ENCODE results near the gene TRMO.

TRMO gene

GRCh38 chr9:97928986-97929604, 6.8 kb upstream of the TRMO start:
- H3K4me1 ChIP-seq (ENCODE audit: control insufficient read depth, insufficient read depth, low read length) = no peaks in the 10 kb centered on the region
- CTCF ChIA-PET = interaction anchor here (1.1 to 1.8 kb wide), 2 partner anchors 25 to 51 kb away, joined by 4 to 5 read pairs; no protein-coding TSS in a partner anchor
- no peaks in the 10 kb centered on the region for H3K36me3 ChIP-seq (ENCODE audit: control insufficient read depth in 2 of 2, insufficient read depth in 1 of 2, low read length in 2 of 2)
- no peak for TF ChIP-seq ZNF768 (tag by site-specific recombination; IDR thresholded peaks at IDR 0.05)
- no peak for TF ChIP-seq BCL6B (tag by site-specific recombination; IDR thresholded peaks at IDR 0.05)
- no peak for TF ChIP-seq PBX3 (CRISPR knock-in tag; IDR thresholded peaks at IDR 0.05)
- no peak for TF ChIP-seq ZNF514 (tag by site-specific recombination; IDR thresholded peaks at IDR 0.05)
- no peak for TF ChIP-seq ZNF488 (tag by site-specific recombination; IDR thresholded peaks at IDR 0.05)
- no peak for TF ChIP-seq ZNF521 (tag by site-specific recombination; IDR thresholded peaks at IDR 0.05)
- TF ChIP-seq ZBTB49 (tag by site-specific recombination; IDR thresholded peaks at IDR 0.05; ENCODE audit: low read depth) = no peak
- TF ChIP-seq MEIS1 (CRISPR knock-in tag; IDR thresholded peaks at IDR 0.05; ENCODE audit: borderline replicate concordance) = no peak
- TF ChIP-seq BCL11B (tag by site-specific recombination; IDR thresholded peaks at IDR 0.05; ENCODE audit: low read depth) = no peak
- no peak for TF ChIP-seq ZNF645 (tag by site-specific recombination; IDR thresholded peaks at IDR 0.05)
- H3K4me3 ChIP-seq (ENCODE audit: low read depth, low read length) = no peak overlapping the region
- no peaks in the 10 kb centered on the region for H3K9me3 ChIP-seq (ENCODE audit: control insufficient read depth, insufficient read depth, low read depth, low read length)
- POLR2A ChIA-PET = no interaction called here
- H3K27ac ChIP-seq (ENCODE audit: extremely low read depth, low read depth, low read length) = no peak overlapping the region

GRCh38 chr9:97925497-97926334, 3.4 kb upstream of the TRMO start:
- Histone ChIP-seq H3K36me3 (ENCODE audit: control insufficient read depth in 2 of 2, insufficient read depth in 1 of 2, low read length in 2 of 2) (no peaks in the 10 kb centered on the region), H3K4me3 (ENCODE audit: low read depth, low read length) (no peak overlapping the region), H3K27ac (ENCODE audit: extremely low read depth, low read depth, low read length) (no peak overlapping the region), H3K4me1 (ENCODE audit: control insufficient read depth, insufficient read depth, low read length) (no peaks in the 10 kb centered on the region), H3K9me3 (ENCODE audit: control insufficient read depth, insufficient read depth, low read depth, low read length) (no peaks in the 10 kb centered on the region)
- CTCF ChIA-PET = interaction anchor here (0.7 to 1.8 kb wide), 4 partner anchors 23 to 109 kb away, joined by 3 to 11 read pairs (median 3); no protein-coding TSS in a partner anchor
- TF ChIP-seq SCRT1 (tag by site-specific recombination; IDR thresholded peaks at IDR 0.05; ENCODE audit: borderline replicate concordance) (no peak), ZNF37A (tag by site-specific recombination; IDR thresholded peaks at IDR 0.05) (no peak), HOXA7 (CRISPR knock-in tag; IDR thresholded peaks at IDR 0.05; ENCODE audit: borderline replicate concordance) (no peak), ZNF404 (tag by site-specific recombination; IDR thresholded peaks at IDR 0.05) (no peak), ZNF561 (tag by site-specific recombination; IDR thresholded peaks at IDR 0.05; ENCODE audit: borderline replicate concordance) (no peak), ZNF544 (tag by site-specific recombination; IDR thresholded peaks at IDR 0.05) (no peak), ZNF248 (tag by site-specific recombination; IDR thresholded peaks at IDR 0.05) (no peak), ZNF747 (tag by site-specific recombination; IDR thresholded peaks at IDR 0.05) (no peak), BCL6B (tag by site-specific recombination; IDR thresholded peaks at IDR 0.05) (no peak), ZNF2 (tag by site-specific recombination; IDR thresholded peaks at IDR 0.05) (no peak), ZSCAN30 (tag by site-specific recombination; IDR thresholded peaks at IDR 0.05) (no peak)
- POLR2A ChIA-PET = interaction anchor here (0.6 to 1.1 kb wide), 3 partner anchors 131 to 372 kb away, joined by 3 to 7 read pairs (median 3); partner anchors contain the start of gene NANS

All from HEK293 (cell line).